H9 (cell line): ENCODE data around the gene PAQR4. TPM values are rescaled to one million over a fixed set of nuclear protein-coding genes. Genes with fewer than 3 reads are reported as not detected.

Experiments used
- DNase-seq: peaks from one replicate; pipeline ENCODE4 v3.0.0-alpha.2; 2017
- H2AFZ ChIP-seq: one replicate; pipeline ENCODE4 v1.6.1; 2013; ENCODE audit warnings: mild to moderate bottlenecking, low read length, control low read depth, moderate library complexity
- H2AK5ac ChIP-seq: 2 replicates; pipeline ENCODE4 v1.6.1; 2013; ENCODE audit warnings: low read length, control low read depth, mixed read lengths; ENCODE audit not compliant: insufficient read length
- H2BK120ac ChIP-seq: one replicate; pipeline ENCODE4 v1.6.1; 2013; ENCODE audit warnings: low read depth, mild to moderate bottlenecking, low read length, control low read depth, inconsistent platforms; ENCODE audit not compliant: poor library complexity, severe bottlenecking
- H2BK12ac ChIP-seq: 2 replicates; pipeline ENCODE4 v1.6.1; 2013; ENCODE audit warnings: low read length, control low read depth, mixed read lengths, low read depth; ENCODE audit not compliant: insufficient read length
- H2BK15ac ChIP-seq: 2 replicates; pipeline ENCODE4 v1.6.1; 2013; ENCODE audit warnings: low read depth, low read length, control low read depth
- H2BK20ac ChIP-seq: one replicate; pipeline ENCODE4 v1.6.1; 2013; ENCODE audit warnings: low read depth, mild to moderate bottlenecking, low read length, control low read depth, inconsistent platforms; ENCODE audit not compliant: poor library complexity, severe bottlenecking
- H2BK5ac ChIP-seq: 2 replicates; pipeline ENCODE4 v1.6.1; 2013; ENCODE audit warnings: low read length, control low read depth, mixed read lengths; ENCODE audit not compliant: insufficient read length
- H3K14ac ChIP-seq: 2 replicates; pipeline ENCODE4 v1.6.1; 2013; ENCODE audit warnings: low read length, control low read depth; ENCODE audit not compliant: insufficient read depth
- H3K18ac ChIP-seq: 2 replicates; pipeline ENCODE4 v1.6.1; 2013; ENCODE audit warnings: low read depth, mild to moderate bottlenecking, mixed read lengths, low read length, control low read depth; ENCODE audit not compliant: insufficient read length
- H3K23ac ChIP-seq: 2 replicates; pipeline ENCODE4 v1.6.1; 2013; ENCODE audit warnings: low read length, control low read depth, mixed read lengths, low read depth; ENCODE audit not compliant: insufficient read length
- H3K23me2 ChIP-seq: 2 replicates; pipeline ENCODE4 v1.6.1; 2013; ENCODE audit warnings: low read depth, mild to moderate bottlenecking, mixed read lengths, low read length, control low read depth; ENCODE audit not compliant: insufficient read length, poor library complexity, severe bottlenecking
- H3K27ac ChIP-seq: 2 replicates; pipeline ENCODE4 v1.5.1; 2013; ENCODE audit warnings: low read length, control low read depth, mixed read lengths, low read depth; ENCODE audit not compliant: insufficient read length
- H3K27me3 ChIP-seq: 2 replicates; pipeline ENCODE4 v1.6.1; 2013; ENCODE audit warnings: low read length, control low read depth, inconsistent platforms; ENCODE audit not compliant: insufficient read depth
- H3K4ac ChIP-seq: 2 replicates; pipeline ENCODE4 v1.6.1; 2013; ENCODE audit warnings: low read depth, mild to moderate bottlenecking, control low read depth, inconsistent platforms, low read length, moderate library complexity
- H3K4me1 ChIP-seq: 2 replicates; pipeline ENCODE4 v1.6.1; 2013; ENCODE audit warnings: low read length, control low read depth, inconsistent platforms; ENCODE audit not compliant: insufficient read depth
- H3K4me2 ChIP-seq: 2 replicates; pipeline ENCODE4 v1.6.1; 2013; ENCODE audit warnings: low read length, control low read depth, mixed read lengths; ENCODE audit not compliant: insufficient read length, insufficient read depth
- H3K56ac ChIP-seq: 2 replicates; pipeline ENCODE4 v1.6.1; 2013; ENCODE audit warnings: low read depth, mild to moderate bottlenecking, mixed read lengths, low read length, control low read depth; ENCODE audit not compliant: insufficient read length
- H3K79me1 ChIP-seq: 2 replicates; pipeline ENCODE4 v1.6.1; 2013; ENCODE audit warnings: low read depth, mild to moderate bottlenecking, moderate library complexity, low read length, control low read depth, inconsistent platforms; ENCODE audit not compliant: insufficient read depth, poor library complexity, severe bottlenecking
- H3K79me2 ChIP-seq: 2 replicates; pipeline ENCODE4 v1.6.1; 2013; ENCODE audit warnings: low read length, control low read depth, inconsistent platforms; ENCODE audit not compliant: insufficient read depth
- H3K9ac ChIP-seq: 2 replicates; pipeline ENCODE4 v1.6.1; 2013; ENCODE audit warnings: low read length, control low read depth, mixed read lengths; ENCODE audit not compliant: insufficient read length; ENCODE audit errors: extremely low read depth
- H3K9me3 ChIP-seq: one replicate; pipeline ENCODE4 v1.6.1; 2013; ENCODE audit warnings: low read depth, low read length, inconsistent platforms; ENCODE audit not compliant: control insufficient read depth
- H3T11ph ChIP-seq: one replicate; pipeline ENCODE4 v1.6.1; 2013; ENCODE audit warnings: mild to moderate bottlenecking, low read length, control low read depth, inconsistent platforms
- H4K20me1 ChIP-seq: one replicate; pipeline ENCODE4 v1.6.1; 2013; ENCODE audit not compliant: control insufficient read depth, insufficient read length, insufficient read depth
- H4K5ac ChIP-seq: 2 replicates; pipeline ENCODE4 v1.6.1; 2013; ENCODE audit warnings: low read depth, mild to moderate bottlenecking, mixed read lengths, low read length, control low read depth; ENCODE audit not compliant: insufficient read length
- H4K8ac ChIP-seq: replicated peaks from 2 replicates; pipeline ENCODE4 v1.6.1; 2013; ENCODE audit warnings: low read length, control low read depth, mixed read lengths, low read depth; ENCODE audit not compliant: insufficient read length
- H4K91ac ChIP-seq: 2 replicates; pipeline ENCODE4 v1.6.1; 2013; ENCODE audit warnings: low read depth, mild to moderate bottlenecking, moderate library complexity, mixed read lengths, low read length, control low read depth; ENCODE audit not compliant: insufficient read length
- H3K27ac Mint-ChIP-seq, 3 experiments: 2 replicates in 2 of 3; 3 replicates in 1 of 3; pipeline ENCODE4 v1.8.0; 2020 to 2021; ENCODE audit warnings: mixed read lengths in 3 of 3, mild to moderate bottlenecking in 1 of 3, moderate library complexity in 1 of 3
- H3K27me3 Mint-ChIP-seq: 2 replicates; pipeline ENCODE4 v1.8.0; 2021; ENCODE audit warnings: low read depth, mild to moderate bottlenecking, moderate library complexity, mixed read lengths
- H3K36me3 Mint-ChIP-seq, 3 experiments: 2 replicates in 2 of 3; 3 replicates in 1 of 3; pipeline ENCODE4 v1.8.0; 2020 to 2021; ENCODE audit warnings: low read depth in 3 of 3, mixed read lengths in 3 of 3; ENCODE audit not compliant: insufficient read depth in 1 of 3
- H3K4me1 Mint-ChIP-seq, 2 experiments: 2 replicates each; pipeline ENCODE4 v1.8.0; 2020; ENCODE audit warnings: mixed read lengths in 2 of 2
- H3K4me3 Mint-ChIP-seq, 2 experiments: 2 replicates in 1 of 2; 3 replicates in 1 of 2; pipeline ENCODE4 v1.8.0; 2020 to 2021; ENCODE audit warnings: mild to moderate bottlenecking in 2 of 2, mixed read lengths in 2 of 2, moderate library complexity in 1 of 2
- H3K9me3 Mint-ChIP-seq, 2 experiments: 2 replicates in 1 of 2; 3 replicates in 1 of 2; pipeline ENCODE4 v1.8.0; 2020; ENCODE audit warnings: mild to moderate bottlenecking in 2 of 2, mixed read lengths in 2 of 2, moderate library complexity in 1 of 2
- CTCF ChIP-seq: fragments of 200-600 bp; sonication (generic); conservative IDR thresholded peaks from 3 replicates; pipeline ENCODE4 v1.8.0; 2021; ENCODE audit warnings: antibody characterized with exemption, mild to moderate bottlenecking
- WGBS: extraction: QIAGEN DNeasy Blood & Tissue Kit; methylation state at CpG from one replicate; pipeline ENCODE4 v1.1.7; 2013; ENCODE audit warnings: missing lambda C conversion rate, low lambda C conversion rate, mixed read lengths; ENCODE audit not compliant: insufficient read length; ENCODE audit errors: extremely low coverage; 5-methylcytosine and 5-hydroxymethylcytosine counted together
- total RNA-seq: library from RNA; stranded (reverse); gene quantifications from 2 replicates; pipeline ENCODE4 v1.2.1, GENCODE V29; 2021

PAQR4 gene
- total RNA-seq, 1 experiment from 2014 or later = 32.1 TPM

- no peak overlapping the region for H2BK12ac ChIP-seq
- WGBS = no CpG with 5 or more reads among the region's 12 CpGs
- no peak for TF ChIP-seq CTCF
- H3K36me3 Mint-ChIP-seq = peaks cover 8 to 28% (median 28%) of the 10 kb centered on the region in 3 experiments; a peak in 6 of 7 replicates
- no peaks in the 10 kb centered on the region for H3K79me2 ChIP-seq
- no peak overlapping the region for H3K27ac ChIP-seq
- H3K9me3 ChIP-seq = no peaks in the 10 kb centered on the region
- no peak overlapping the region for H3K18ac ChIP-seq
- H4K5ac ChIP-seq = no peak overlapping the region
- H2BK5ac ChIP-seq = no peak overlapping the region
- no peaks in the 10 kb centered on the region for H3K9me3 Mint-ChIP-seq
- no peak overlapping the region for H3K56ac ChIP-seq
- H4K91ac ChIP-seq = no peak overlapping the region
- H3K27me3 ChIP-seq = no peaks in the 10 kb centered on the region
- no peaks in the 10 kb centered on the region for H3K4me1 ChIP-seq
- no peak for DNase-seq
- H3K4me2 ChIP-seq = no peak overlapping the region
- no peak overlapping the region for H3T11ph ChIP-seq
- H3K4ac ChIP-seq = no peak overlapping the region
- no peak overlapping the region for H3K4me3 Mint-ChIP-seq
- no peaks in the 10 kb centered on the region for H3K23me2 ChIP-seq
- no peak overlapping the region for H3K9ac ChIP-seq
- no peak overlapping the region for H3K14ac ChIP-seq
- no peak overlapping the region for H2AK5ac ChIP-seq
- H3K27me3 Mint-ChIP-seq = no peaks in the 10 kb centered on the region
- H3K79me1 ChIP-seq = no peaks in the 10 kb centered on the region
- no peak overlapping the region for H2BK20ac ChIP-seq
- no peak overlapping the region for H2AFZ ChIP-seq
- H2BK15ac ChIP-seq = no peak overlapping the region
- H3K23ac ChIP-seq = no peak overlapping the region
- no peak overlapping the region for H4K8ac ChIP-seq
- H3K4me1 Mint-ChIP-seq = no peaks in the 10 kb centered on the region
- H4K20me1 ChIP-seq = no peaks in the 10 kb centered on the region
- no peak overlapping the region for H3K27ac Mint-ChIP-seq
- no peak overlapping the region for H2BK120ac ChIP-seq
These were observed 30.9 kb upstream of the PAQR4 start for GRCh38 chr16:2938206-2938605.
